LNCAP (cell line): Measurements from ENCODE around the gene KIF6.

Source experiments
- CTCF ChIP-seq: fragments of 450-650 bp; IDR thresholded peaks from 2 replicates; pipeline ENCODE4 v1.5.1; 2017; ENCODE audit warnings: mild to moderate bottlenecking

KIF6 gene

GRCh38 chr6:39445667-39446066 lies 279.5 kb downstream of the KIF6 start:
- no peak for TF ChIP-seq CTCF

GRCh38 chr6:39444479-39445019 lies 280.7 kb downstream of the KIF6 start:
- TF ChIP-seq CTCF: no peak

- no peak for TF ChIP-seq CTCF
These were observed 283.2 kb downstream of the KIF6 start for GRCh38 chr6:39441986-39442385.

- no peak for TF ChIP-seq CTCF
These were observed 283.9 kb downstream of the KIF6 start for GRCh38 chr6:39441301-39441700.

GRCh38 chr6:39440039-39440426 lies 285.2 kb downstream of the KIF6 start:
- TF ChIP-seq CTCF: no peak

GRCh38 chr6:39439342-39440038 lies 285.7 kb downstream of the KIF6 start:
- no peak for TF ChIP-seq CTCF

- no peak for TF ChIP-seq CTCF
These were observed 291.6 kb downstream of the KIF6 start for GRCh38 chr6:39433630-39434029.
